Upper lobe of left lung (tissue), 4 donors: ENCODE data around the gene ACTN1.

Experiments used
- CTCF ChIP-seq, 6 experiments: fragments of 450-650 bp in 4 of 6; fragments of 200-600 bp in 2 of 6; sonication (generic) in 2 of 6; IDR thresholded peaks; one replicate each; pipeline ENCODE4 v1.5.1; 2016 to 2019; ENCODE audit warnings: antibody characterized with exemption in 6 of 6
- POLR2A ChIP-seq, 4 donors: fragments of 450-650 bp; IDR thresholded peaks; one replicate each; pipeline ENCODE4 v1.5.1; 2016 to 2017; ENCODE audit warnings: antibody characterized with exemption in 4 of 4, mild to moderate bottlenecking in 2 of 4

GRCh38 chr14:68971411-68972035, 7.6 kb downstream of the ACTN1 start:
- TF ChIP-seq CTCF (IDR thresholded peaks at IDR 0.05) (no peak), POLR2A (IDR thresholded peaks at IDR 0.05) (no peak)
